Measurements from ENCODE around the gene CDK14.

DNA sequence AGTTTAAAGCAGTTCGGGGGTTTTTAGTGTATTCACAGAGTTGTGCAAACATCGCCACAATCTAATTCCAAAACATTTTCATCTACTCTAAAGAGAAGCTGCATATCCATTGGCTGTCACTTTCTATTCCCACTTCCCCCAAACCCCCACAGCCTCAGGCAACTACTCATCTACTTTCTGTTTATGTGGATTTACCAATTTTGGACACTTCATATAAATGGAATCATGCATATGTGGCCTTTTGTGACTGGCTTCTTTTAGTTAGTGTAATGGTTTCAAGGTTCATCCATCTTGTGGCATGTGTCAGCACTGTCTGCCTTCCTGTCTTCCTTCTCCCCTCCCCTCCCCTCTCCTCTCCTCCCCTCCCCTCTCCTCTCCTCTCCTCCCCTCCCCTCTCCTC lies 589.6 kb downstream of the CDK14 start:
- no peak for TF ChIP-seq POLR2A (IDR thresholded peaks at IDR 0.05)
- TF ChIP-seq, protein P1, sequence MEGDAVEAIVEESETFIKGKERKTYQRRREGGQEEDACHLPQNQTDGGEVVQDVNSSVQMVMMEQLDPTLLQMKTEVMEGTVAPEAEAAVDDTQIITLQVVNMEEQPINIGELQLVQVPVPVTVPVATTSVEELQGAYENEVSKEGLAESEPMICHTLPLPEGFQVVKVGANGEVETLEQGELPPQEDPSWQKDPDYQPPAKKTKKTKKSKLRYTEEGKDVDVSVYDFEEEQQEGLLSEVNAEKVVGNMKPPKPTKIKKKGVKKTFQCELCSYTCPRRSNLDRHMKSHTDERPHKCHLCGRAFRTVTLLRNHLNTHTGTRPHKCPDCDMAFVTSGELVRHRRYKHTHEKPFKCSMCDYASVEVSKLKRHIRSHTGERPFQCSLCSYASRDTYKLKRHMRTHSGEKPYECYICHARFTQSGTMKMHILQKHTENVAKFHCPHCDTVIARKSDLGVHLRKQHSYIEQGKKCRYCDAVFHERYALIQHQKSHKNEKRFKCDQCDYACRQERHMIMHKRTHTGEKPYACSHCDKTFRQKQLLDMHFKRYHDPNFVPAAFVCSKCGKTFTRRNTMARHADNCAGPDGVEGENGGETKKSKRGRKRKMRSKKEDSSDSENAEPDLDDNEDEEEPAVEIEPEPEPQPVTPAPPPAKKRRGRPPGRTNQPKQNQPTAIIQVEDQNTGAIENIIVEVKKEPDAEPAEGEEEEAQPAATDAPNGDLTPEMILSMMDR (IDR thresholded peaks at IDR 0.05) = no peak

Data from ovary (tissue), 3 donors.